Activated T-cell treated with anti-CD3 and anti-CD28 coated beads, Interleukin-2, amount 50 U/mL, for 72 hours (primary cell): ENCODE data around the gene TRIM69. TPM values are rescaled to one million over a fixed set of nuclear protein-coding genes. Genes with fewer than 3 reads are reported as not detected.
"Not testable (repeated sequence)": the region's sequence is repeated elsewhere in the genome, so short reads cannot be mapped to it uniquely, and the experiment has no call there.

Source experiments
- ATAC-seq, 2 donors: fragments of 150-1000 bp; cut with Tn5 transposase; replicated peaks in 1 of 2; 2 replicates each; pipeline ENCODE4 v1.10.0; 2021; ENCODE audit warnings: moderate library complexity in 2 of 2, mild to moderate bottlenecking in 1 of 2
- DNase-seq, 2 donors: peaks; one replicate each; pipeline ENCODE4 v3.0.0; 2021 to 2022; ENCODE audit warnings: mixed read lengths in 1 of 2
- H3K27ac Mint-ChIP-seq: one replicate; pipeline ENCODE4 v1.8.0; 2022; ENCODE audit warnings: mild to moderate bottlenecking, moderate library complexity, mixed read lengths
- H3K27me3 Mint-ChIP-seq: one replicate; pipeline ENCODE4 v1.8.0; 2022; ENCODE audit warnings: low read depth, mixed read lengths
- H3K36me3 Mint-ChIP-seq, 2 donors: one replicate each; pipeline ENCODE4 v1.8.0; 2022; ENCODE audit warnings: mixed read lengths in 2 of 2, mild to moderate bottlenecking in 1 of 2; ENCODE audit not compliant: insufficient read depth in 2 of 2
- H3K4me1 Mint-ChIP-seq: one replicate; pipeline ENCODE4 v1.8.0; 2022; ENCODE audit warnings: low read depth, mixed read lengths
- H3K4me3 Mint-ChIP-seq, 2 donors: one replicate each; pipeline ENCODE4 v1.8.0; 2022; ENCODE audit warnings: mild to moderate bottlenecking in 2 of 2, mixed read lengths in 2 of 2, moderate library complexity in 2 of 2
- H3K9me3 Mint-ChIP-seq, 2 donors: one replicate each; pipeline ENCODE4 v1.8.0; 2022; ENCODE audit warnings: mixed read lengths in 2 of 2
- total RNA-seq, 2 donors: library from RNA; stranded (reverse); gene quantifications; one replicate each; pipeline ENCODE4 v1.2.3, GENCODE V29; 2022

The TRIM69 gene
- total RNA-seq, 2 donors from 2014 or later = 86.1 to 92.9 TPM

DNA sequence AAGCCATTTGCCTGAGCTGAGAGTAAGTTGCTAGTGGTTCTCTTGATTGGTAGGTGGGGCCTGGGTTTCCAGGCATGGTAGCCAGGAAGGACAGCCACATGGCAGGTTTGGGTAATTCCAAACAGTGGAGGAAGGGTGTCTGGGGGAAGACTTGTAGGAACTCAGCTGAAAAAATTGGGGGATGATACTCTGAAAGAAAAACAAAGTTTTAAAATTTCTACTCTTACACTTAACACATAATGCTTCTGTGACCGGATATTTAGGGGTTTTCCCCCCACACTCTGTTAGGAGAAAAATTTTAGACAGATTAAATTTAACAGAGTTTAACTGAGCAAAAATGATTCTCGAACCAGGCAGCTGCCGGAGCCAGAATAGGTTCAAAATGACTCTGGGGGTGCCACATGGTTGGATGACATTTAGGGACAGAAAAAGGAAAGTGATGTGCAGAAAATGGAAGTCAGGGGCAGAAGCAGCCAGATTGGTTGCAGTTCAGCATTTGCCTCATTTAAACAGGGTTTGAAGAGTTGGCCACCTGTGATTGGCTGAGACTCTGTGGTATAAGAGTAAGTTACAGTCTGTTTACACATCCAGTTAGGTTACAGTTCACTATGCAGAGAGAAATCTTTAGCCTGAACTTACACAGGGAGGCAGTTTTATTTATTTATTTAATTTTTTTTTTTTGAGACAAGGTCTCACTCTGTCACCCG is 16.9 kb upstream of the TRIM69 start:
- H3K4me1 Mint-ChIP-seq = peaks cover 90% of the 10 kb centered on the region
- H3K27me3 Mint-ChIP-seq = no peaks in the 10 kb centered on the region
- peak overlapping the region; percentile 84 for H3K27ac Mint-ChIP-seq
- DNase-seq (peak; percentile 78 to 79), ATAC-seq (peak; percentile 65 to 72)
- peaks cover 26 to 50% of the 10 kb centered on the region in 2 donors for H3K36me3 Mint-ChIP-seq
- no peaks in the 10 kb centered on the region for H3K9me3 Mint-ChIP-seq
- H3K4me3 Mint-ChIP-seq = peak overlapping the region; percentile 70 to 85

DNA sequence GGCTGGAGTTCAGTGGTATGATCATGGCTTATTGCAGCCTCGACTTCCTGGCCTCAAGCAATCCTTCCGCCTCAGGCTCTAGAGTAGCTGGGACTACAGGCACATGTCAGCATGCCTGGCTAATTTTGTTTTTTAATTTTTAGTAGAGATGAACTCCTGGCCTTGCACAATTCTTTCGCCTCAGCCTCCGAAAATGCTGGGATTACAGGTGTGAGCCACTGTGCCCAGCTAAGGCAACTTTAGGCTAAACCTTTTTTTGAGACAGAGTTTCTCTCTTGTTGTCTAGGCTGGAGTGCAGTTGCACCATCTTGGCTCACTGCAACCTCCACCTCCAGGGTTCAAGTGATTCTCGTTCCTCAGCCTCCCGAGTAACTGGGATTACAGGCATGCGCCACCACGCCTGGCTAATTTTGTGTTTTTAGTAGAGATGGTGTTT is 16.3 kb upstream of the TRIM69 start:
- Mint-ChIP-seq H3K4me3 (peak overlapping the region; percentile 20 to 55), H3K36me3 (peaks cover 22 to 44% of the 10 kb centered on the region in 2 donors)
- ATAC-seq = not testable (repeated sequence)

GRCh38 chr15:44720460-44721176 is 15.7 kb upstream of the TRIM69 start:
- Mint-ChIP-seq H3K27me3 (no peaks in the 10 kb centered on the region), H3K27ac (peak overlapping the region; percentile 96), H3K36me3 (peaks cover 17 to 38% of the 10 kb centered on the region in 2 donors), H3K4me3 (peak overlapping the region in 1 of 2 donors; percentile 55), H3K9me3 (no peaks in the 10 kb centered on the region), H3K4me1 (peaks cover 90% of the 10 kb centered on the region)
- no peak for DNase-seq
- no peak for ATAC-seq

More for the DNA sequence above, 16.3 kb upstream of the TRIM69 start:
- not testable (repeated sequence) for DNase-seq, H3K9me3 Mint-ChIP-seq, H3K27me3 Mint-ChIP-seq
- H3K27ac Mint-ChIP-seq = peak overlapping the region; percentile 96
- peaks cover 90% of the 10 kb centered on the region for H3K4me1 Mint-ChIP-seq

DNA sequence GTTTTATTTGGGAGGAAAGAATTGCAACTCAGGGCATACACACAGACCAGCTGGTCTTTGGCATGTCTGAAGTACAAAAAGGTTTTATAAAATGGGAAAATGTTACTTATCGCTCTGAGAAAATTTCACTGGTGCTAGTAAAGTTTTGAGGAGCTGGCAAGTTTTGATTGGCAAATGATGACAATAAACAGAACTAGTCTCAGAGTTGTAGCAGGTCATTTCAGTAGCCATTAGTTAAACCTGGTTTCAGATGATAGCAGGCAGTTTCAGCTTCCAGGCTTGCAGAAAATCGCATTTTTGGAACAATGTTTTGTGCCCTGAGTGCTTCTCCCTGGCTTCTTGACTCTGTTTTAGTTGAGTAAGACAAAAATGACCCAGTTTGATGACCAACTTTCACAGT is 14.3 kb upstream of the TRIM69 start:
- Mint-ChIP-seq H3K4me1 (peaks cover 88% of the 10 kb centered on the region), H3K27ac (peak overlapping the region; percentile 96), H3K27me3 (no peaks in the 10 kb centered on the region), H3K9me3 (no peaks in the 10 kb centered on the region), H3K4me3 (peak overlapping the region in 1 of 2 donors; percentile 67), H3K36me3 (peaks cover 13 to 24% of the 10 kb centered on the region in 2 donors)
- DNase-seq = no peak
- ATAC-seq = no peak

DNA sequence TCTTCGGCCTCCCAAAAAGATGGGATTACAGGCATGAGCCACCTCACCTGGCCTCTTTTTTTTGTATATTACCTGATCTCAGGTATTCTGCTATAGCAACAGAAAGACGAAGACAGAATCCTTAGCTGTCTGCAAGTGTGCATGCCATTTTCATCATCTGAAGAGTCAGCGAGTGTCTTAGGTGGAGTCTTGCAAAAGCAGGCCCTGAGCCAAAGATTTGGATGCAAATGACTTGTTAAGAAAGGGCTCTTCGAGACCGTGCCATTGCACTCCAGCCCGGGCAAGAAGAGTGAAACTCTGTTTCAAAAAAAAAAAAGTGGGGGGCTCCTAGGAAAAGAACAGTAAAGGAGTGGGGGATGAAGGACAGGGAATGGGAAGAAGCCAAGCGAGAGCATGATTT is 10.2 kb upstream of the TRIM69 start:
- peak overlapping the region; percentile 100 for H3K27ac Mint-ChIP-seq
- peak in 1 of 2 donors; percentile 44 for DNase-seq
- H3K27me3 Mint-ChIP-seq = no peaks in the 10 kb centered on the region
- H3K4me3 Mint-ChIP-seq = peak overlapping the region; percentile 99 to 100
- no peak for ATAC-seq
- H3K4me1 Mint-ChIP-seq = peaks cover 70% of the 10 kb centered on the region
- H3K36me3 Mint-ChIP-seq = peaks cover 12 to 13% of the 10 kb centered on the region in 2 donors
- H3K9me3 Mint-ChIP-seq = no peaks in the 10 kb centered on the region

- Mint-ChIP-seq H3K36me3 (peaks cover 15 to 16% of the 10 kb centered on the region in 2 donors), H3K27me3 (no peaks in the 10 kb centered on the region), H3K27ac (peak overlapping the region; percentile 100), H3K9me3 (no peaks in the 10 kb centered on the region), H3K4me3 (peak overlapping the region; percentile 99 to 100), H3K4me1 (peaks cover 70% of the 10 kb centered on the region)
- ATAC-seq (peak; percentile 54 to 57), DNase-seq (peak; percentile 78 to 79)
Observed at GRCh38 chr15:44726568-44727484, 9.5 kb upstream of the TRIM69 start.

GRCh38 chr15:44727485-44728231 is 8.7 kb upstream of the TRIM69 start:
- Mint-ChIP-seq H3K4me3 (peak overlapping the region; percentile 99 to 100), H3K27ac (peak overlapping the region; percentile 100), H3K4me1 (peaks cover 72% of the 10 kb centered on the region), H3K36me3 (peaks cover 15 to 23% of the 10 kb centered on the region in 2 donors), H3K27me3 (no peaks in the 10 kb centered on the region), H3K9me3 (no peaks in the 10 kb centered on the region)
- DNase-seq (peak in 1 of 2 donors; percentile 33), ATAC-seq (peak in 1 of 2 donors; percentile 1)

DNA sequence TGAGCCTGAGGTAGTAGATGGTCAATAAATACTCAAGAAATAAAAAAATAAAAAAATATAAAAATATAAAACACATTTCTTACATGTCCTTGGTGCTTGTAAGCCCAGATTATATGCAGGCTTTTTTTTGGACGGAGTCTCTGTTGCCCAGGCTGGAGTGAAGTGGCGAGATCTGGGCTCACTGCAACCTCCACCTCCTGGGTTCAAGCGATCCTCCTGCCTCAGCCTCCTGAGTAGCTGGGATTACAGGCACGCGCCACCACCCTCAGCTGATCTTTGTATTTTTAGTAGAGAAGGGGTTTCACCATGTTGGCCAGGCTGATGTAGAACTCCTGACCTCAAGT is 8.1 kb upstream of the TRIM69 start:
- not testable (repeated sequence) for H3K9me3 Mint-ChIP-seq, H3K27me3 Mint-ChIP-seq, ATAC-seq, DNase-seq
- peaks cover 73% of the 10 kb centered on the region for H3K4me1 Mint-ChIP-seq
- peaks cover 15 to 23% of the 10 kb centered on the region in 2 donors for H3K36me3 Mint-ChIP-seq
- H3K27ac Mint-ChIP-seq = peak overlapping the region; percentile 100
- peak overlapping the region; percentile 99 to 100 for H3K4me3 Mint-ChIP-seq

- Mint-ChIP-seq H3K36me3 (peaks cover 15 to 23% of the 10 kb centered on the region in 2 donors), H3K4me3 (peak overlapping the region; percentile 99 to 100), H3K9me3 (no peaks in the 10 kb centered on the region), H3K27ac (peak overlapping the region; percentile 100), H3K4me1 (peaks cover 75% of the 10 kb centered on the region), H3K27me3 (no peaks in the 10 kb centered on the region)
- peak; percentile 95 for DNase-seq
- peak; percentile 74 to 76 for ATAC-seq
Observed at GRCh38 chr15:44728576-44729407, 7.5 kb upstream of the TRIM69 start.

GRCh38 chr15:44729408-44730127 is 6.8 kb upstream of the TRIM69 start:
- Mint-ChIP-seq H3K9me3 (no peaks in the 10 kb centered on the region), H3K4me1 (peaks cover 75% of the 10 kb centered on the region), H3K27ac (peak overlapping the region; percentile 100), H3K4me3 (peak overlapping the region; percentile 99 to 100), H3K36me3 (peaks cover 15 to 23% of the 10 kb centered on the region in 2 donors), H3K27me3 (no peaks in the 10 kb centered on the region)
- ATAC-seq = no peak
- DNase-seq = peak; percentile 52 to 58

DNA sequence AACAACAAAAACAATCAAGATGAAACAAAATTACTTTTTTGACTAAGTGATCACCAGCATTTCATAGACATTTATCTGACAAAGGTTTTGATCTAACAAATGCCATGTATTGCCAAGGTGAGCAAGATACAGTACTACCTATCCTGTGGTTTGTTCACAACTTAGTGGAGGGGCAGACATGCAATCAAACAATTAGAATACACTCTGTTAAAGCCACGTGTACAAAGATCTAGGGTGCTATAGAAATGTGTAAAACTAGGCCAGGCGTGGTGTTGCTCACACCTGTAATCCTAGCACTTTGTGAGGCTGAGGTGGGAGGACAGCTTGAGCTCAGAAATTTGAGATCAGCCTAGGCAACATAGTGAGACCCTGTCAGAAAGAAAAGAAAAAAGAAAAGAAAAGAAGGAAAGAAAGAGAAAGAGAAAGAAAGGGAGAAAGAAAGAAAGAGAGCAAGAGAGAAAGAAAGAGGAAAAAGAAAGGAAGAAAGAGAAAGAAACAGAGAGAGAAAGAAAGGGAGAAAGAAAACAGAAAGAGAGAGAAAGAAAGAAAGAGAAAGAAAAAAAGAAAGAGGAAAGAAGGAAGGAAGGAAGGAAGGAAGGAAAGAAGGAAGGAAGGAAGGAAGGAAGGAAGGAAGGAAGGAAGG is 1.4 kb upstream of the TRIM69 start:
- no peak for DNase-seq
- Mint-ChIP-seq H3K36me3 (peaks cover 8 to 21% of the 10 kb centered on the region in 2 donors), H3K4me1 (peaks cover 73% of the 10 kb centered on the region), H3K4me3 (peak overlapping the region; percentile 76 to 94), H3K27ac (peak overlapping the region; percentile 100), H3K9me3 (no peaks in the 10 kb centered on the region), H3K27me3 (no peaks in the 10 kb centered on the region)
- peak; percentile 13 to 17 for ATAC-seq
